Epidermal melanocyte (primary cell): ENCODE measurements around the gene TMEM39A.

Experiments used
- DNase-seq: peaks from one replicate; pipeline ENCODE4 v3.0.0; 2011; ENCODE audit warnings: low spot score; ENCODE audit not compliant: insufficient read length

TMEM39A gene, protein sequence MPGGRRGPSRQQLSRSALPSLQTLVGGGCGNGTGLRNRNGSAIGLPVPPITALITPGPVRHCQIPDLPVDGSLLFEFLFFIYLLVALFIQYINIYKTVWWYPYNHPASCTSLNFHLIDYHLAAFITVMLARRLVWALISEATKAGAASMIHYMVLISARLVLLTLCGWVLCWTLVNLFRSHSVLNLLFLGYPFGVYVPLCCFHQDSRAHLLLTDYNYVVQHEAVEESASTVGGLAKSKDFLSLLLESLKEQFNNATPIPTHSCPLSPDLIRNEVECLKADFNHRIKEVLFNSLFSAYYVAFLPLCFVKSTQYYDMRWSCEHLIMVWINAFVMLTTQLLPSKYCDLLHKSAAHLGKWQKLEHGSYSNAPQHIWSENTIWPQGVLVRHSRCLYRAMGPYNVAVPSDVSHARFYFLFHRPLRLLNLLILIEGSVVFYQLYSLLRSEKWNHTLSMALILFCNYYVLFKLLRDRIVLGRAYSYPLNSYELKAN

DNA sequence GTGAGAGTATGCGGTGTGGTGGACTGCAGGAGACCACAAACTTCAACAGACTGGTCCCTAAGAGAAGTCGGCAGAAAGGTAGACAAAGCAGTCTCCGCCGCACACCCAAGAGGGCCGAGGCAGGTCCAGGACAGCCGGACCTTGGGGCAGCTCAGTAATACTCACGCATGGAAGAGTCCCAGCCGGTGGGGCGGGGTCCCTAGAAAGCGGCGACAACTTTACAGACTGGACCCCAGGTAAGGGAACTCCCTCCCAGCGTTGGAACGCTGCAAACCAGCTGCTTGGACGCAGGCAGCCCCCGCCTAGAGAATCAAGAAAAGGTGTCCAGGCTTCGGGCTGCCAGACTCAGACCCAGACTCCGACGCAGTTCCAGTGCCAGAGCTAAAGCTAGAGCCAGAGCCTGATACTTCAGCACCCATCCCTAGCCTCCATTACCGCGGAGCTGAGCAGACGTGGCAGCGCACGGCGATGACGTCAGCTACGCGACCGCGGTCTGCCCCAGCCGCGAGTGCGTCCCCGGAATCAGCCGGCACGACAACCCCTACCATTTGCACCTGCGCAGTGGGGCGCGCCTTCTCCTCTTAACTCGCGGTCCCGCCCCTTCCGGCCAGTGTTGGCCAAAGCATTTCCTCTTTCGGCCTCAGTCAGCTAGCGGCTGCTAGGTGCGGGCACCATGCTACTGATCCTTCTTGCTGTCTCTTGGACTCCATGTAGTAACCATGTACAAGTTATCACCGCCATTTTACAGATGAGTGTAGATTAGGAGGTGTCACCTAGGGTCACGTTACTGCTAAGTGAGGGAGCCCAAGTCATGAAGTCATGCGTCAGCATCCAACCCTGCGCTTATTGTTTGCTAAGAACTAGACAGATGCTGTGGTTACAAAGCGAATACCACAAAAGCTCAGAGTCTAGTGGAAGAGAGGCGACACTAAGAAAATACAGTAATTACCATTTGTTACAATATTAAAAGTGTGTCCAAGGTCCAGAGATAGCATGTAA, at the start of gene TMEM39A:
Gene TMEM39A (minus strand): TSS at position 445 of the 999 bp plus-strand sequence. CDS start 1,541 bp downstream, outside the sequence.
- DNase-seq: peak; percentile 99

DNA sequence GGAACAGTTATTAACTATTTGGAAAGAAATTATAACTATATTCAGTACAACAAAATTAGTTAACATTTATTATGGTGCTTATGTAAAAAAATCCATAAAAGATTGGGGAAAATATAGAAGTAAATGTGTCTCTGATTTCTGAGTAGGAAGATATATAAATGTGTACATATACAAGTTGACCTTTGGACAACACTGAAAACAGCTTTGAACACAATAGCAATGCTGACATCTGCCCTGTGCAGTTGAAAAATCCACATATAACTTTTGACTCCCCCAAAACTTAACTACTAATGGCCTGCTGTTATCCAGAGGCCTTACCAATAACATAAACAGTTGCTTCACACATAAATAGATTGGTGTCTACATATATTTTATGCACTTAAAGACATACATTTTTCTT, 47.3 kb upstream of the TMEM39A start:
- DNase-seq: no peak

DNA sequence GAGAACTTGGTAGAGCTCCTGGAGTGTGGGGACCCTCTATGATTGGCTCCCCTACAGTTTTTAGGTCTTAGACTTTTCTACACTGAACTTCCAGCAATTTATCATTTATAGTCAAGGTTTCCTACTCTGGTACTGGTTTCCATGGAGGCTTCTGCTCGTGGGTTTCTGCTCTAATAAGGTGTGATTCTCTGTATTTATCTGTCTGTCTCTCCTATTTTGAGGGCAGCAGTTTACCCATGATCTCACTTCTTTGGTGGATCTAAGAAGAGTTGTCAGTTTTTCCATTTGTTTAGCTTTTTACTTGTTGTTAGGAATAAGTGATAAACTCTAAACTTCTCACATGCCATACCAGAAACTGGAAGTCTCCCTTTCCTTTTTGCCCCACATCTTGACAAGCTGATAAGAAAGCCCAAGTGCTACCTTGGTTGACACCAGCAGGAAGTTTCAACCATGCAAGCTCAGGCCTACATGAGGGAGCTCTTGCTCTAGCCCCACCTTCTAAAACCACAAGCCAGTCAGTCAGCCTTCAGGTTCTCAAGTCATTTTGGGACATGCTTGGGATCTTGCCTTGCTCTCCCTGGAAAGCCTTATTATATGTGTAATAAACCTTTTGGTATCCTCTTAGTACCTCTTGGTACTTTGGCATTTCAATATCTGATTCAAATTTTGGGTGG, 44.9 kb upstream of the TMEM39A start:
- no peak for DNase-seq

DNA sequence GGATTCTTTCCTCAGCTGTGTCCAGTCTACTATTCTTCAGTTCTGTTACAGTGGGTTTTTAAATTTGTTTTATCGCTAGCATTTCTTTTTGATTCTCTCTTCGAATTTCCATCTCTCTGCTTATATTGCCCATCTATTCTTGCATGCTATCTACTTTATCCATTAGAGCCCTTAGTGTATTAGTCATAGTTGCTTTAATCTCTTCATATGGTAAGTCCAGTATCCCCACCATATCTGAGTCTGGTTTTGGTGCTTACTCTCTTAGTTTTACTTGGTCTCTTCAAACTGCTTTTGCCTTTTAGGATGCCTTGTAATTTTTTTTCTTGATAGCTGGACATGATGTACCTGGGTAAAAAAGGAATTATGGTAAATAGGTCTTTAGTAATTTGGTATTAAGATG, 44.0 kb upstream of the TMEM39A start:
- no peak for DNase-seq

DNA sequence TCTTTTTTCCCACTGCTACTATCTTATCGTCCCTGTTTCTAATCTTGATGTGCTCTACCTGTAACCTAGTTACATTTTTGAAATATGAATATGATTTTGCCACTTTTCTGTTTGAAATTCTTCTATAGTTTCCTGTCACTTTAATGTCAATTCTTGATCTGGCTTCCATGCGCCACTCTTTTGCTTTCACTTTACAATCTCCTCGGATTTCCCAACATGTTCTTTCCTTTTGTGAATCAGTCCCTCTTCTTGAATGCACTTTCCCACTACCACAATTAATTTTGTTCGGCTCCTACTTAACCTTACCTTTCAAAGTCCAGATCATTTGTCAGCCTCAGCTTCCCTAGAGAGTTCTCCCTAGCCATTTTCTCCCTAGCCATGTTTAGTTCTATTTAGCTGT, 43.2 kb upstream of the TMEM39A start:
- DNase-seq: no peak

DNA sequence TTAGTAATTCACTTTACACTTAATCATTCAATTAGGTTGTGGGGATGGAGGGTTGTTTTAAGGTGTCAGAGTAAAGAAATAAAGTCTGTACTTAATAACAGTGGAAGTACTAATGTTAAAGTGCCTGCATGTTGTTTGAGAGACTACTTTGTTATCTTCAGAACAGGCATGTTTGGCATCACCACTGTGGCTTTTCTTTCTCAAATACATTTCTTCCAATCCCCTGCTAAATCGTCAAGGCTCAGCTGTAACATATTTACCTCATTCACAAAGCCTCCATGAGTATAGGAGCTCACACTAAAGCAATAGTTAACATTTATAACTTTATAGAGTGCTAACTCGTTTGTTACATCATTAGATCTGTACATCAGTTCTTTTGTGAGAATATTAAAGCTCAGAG, 37.5 kb upstream of the TMEM39A start:
- DNase-seq: no peak

GRCh38 chr3:119500265-119500664, 36.9 kb upstream of the TMEM39A start:
- no peak for DNase-seq

DNA sequence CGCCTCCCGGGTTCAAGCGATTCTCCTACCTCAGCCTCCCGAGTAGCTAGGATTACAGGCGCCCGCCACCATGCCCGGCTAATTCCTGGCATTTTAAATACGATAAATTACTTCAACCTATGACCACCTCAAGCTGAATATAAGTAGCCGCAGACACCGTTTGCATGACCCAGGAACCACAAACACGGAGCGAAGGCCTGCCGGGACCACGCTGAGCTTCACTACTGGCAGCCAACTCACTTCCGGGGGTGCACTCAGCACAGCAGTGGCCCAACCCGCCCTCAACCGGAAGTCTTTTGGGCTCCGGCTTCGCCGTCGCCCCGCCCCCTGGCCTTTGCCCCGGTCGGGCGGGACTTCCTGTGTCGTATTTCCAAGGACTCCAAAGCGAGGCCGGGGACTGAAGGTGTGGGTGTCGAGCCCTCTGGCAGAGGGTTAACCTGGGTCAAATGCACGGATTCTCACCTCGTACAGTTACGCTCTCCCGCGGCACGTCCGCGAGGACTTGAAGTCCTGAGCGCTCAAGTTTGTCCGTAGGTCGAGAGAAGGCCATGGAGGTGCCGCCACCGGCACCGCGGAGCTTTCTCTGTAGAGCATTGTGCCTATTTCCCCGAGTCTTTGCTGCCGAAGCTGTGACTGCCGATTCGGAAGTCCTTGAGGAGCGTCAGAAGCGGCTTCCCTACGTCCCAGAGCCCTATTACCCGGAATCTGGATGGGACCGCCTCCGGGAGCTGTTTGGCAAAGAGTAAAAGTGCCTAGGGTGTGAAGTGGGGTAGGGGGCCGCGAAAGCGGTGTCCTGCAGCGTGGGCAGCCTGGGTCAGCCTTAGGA, 35.0 kb upstream of the TMEM39A start, which contains the start of gene TIMMDC1:
Gene TIMMDC1 (plus strand): TSS at position 362 of the 826 bp plus-strand sequence. CDS start 187 bp downstream, at position 549.
- DNase-seq: peak; percentile 95

GRCh38 chr3:119497820-119498185, 34.4 kb upstream of the TMEM39A start:
- DNase-seq: no peak

- DNase-seq: no peak
These were observed 31.2 kb upstream of the TMEM39A start for GRCh38 chr3:119494597-119494996.

DNA sequence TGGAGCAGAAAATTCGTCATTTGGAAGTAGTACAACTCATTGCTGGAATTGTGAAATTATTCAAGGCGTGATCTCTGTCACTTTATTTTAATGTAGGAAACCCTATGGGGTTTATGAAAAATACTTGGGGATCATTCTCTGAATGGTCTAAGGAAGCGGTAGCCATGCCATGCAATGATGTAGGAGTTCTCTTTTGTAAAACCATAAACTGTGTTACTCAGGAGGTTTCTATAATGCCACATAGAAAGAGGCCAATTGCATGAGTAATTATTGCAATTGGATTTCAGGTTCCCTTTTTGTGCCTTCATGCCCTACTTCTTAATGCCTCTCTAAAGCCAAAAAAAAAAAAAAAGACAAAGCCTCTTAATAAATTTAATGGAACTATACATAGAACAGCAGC, 29.4 kb upstream of the TMEM39A start:
- DNase-seq: no peak

DNA sequence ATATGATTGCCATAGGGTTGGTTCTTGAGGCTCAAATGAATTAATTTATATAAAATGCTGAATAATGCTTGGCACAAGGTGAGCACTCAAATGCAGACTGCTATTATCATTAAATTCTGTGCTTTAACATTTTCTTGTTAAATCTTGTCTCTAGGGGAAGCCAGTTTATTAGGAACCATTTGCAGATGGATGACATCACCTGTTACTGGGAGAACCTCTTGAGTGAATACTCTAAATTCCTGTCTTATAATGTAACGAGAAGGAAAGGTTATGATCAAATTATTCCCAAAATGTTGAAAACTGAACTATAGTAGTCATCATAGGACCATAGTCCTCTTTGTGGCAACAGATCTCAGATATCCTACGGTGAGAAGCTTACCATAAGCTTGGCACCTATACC, 28.7 kb upstream of the TMEM39A start:
- DNase-seq: no peak

- DNase-seq: no peak
These were observed 26.7 kb upstream of the TMEM39A start for GRCh38 chr3:119490153-119490552.

DNA sequence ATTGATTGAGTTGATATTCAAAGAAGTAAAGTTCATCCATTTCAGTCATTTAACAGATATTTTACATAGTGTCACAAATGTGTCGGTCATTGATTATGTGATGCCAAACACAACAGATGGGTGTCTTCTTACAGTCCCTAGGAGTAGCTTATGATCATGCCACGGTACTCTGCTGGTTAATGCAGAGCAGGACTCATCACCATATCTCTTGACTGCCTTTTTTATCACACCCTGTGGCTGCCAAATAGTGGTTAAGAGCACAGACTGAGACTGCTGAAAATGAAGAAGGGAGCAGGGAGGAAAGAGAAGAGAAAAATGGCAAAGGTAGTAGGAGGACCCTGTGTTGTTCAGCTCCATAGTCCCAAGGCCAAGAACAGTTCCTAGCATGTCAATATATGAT, 22.1 kb upstream of the TMEM39A start:
- no peak for DNase-seq

DNA sequence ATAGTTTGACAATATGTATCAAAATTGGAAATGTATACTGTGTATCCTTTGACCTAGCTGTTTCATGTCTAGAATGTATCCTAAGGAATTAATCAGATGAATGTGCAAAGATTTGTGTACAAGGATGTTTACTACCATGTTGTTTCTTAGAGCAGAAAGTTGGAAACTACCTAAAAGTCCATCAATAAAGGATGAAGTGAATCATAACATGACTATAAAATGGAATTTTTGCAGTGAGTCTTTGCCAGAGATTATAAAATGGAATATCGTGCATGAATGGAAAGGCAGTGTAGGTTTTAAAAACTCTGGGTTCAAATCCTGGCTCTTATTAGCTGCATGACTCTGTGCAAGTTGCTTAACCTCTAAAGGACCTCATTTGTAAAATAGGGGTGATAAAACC, 19.7 kb upstream of the TMEM39A start:
- DNase-seq: no peak

DNA sequence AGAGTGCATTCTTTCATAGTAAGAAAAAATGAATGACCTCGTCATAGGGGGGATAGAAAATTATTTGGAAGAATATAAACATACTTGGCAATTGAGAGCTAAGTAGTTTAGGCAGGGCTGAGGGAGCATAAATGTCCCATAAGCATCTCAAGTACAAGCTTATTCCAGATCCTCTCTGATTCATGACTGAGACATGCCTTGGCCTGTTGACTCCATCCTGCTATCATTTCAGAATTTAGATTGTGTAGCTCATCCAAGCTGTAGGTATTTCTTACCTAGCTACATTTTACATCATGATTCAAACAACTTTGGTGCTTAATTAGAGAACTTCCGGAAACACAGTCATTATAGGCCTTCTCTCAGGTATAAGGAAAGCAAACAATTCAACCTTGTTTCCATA, 17.7 kb upstream of the TMEM39A start:
- no peak for DNase-seq

GRCh38 chr3:119470866-119471265, 7.5 kb upstream of the TMEM39A start:
- DNase-seq: no peak

- no peak for DNase-seq
These were observed 6.2 kb upstream of the TMEM39A start for GRCh38 chr3:119469418-119470189.

DNA sequence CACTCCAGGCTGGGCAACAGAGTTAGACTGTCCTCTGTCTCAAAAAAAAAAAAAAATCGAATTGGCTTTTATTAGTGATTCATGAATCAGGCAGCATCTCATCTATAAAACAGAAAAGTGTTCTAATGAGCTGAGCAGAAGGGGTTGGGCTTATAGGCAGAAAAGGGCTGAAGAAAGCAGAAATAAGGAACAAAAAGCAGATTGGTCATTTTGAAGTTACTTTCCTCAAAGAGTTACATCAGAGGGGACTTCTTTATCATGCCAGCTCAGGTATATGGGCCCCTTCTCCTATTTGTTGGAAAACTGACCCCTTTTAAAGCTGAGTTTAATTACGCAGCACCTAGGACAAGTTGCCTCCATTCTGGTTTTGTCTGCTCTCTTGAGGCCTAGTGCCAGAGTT, 4.6 kb upstream of the TMEM39A start:
- no peak for DNase-seq

GRCh38 chr3:119457246-119457645, 6.2 kb downstream of the TMEM39A start:
- no peak for DNase-seq
